DND-41 (cell line): ENCODE measurements around the gene FXR2.

ENCODE experiments used
- ATAC-seq: fragments of 200-7000 bp; cut with Tn5 transposase; 3 replicates; pipeline ENCODE4 v1.9.1; 2021; ENCODE audit warnings: low read depth; ENCODE audit not compliant: insufficient read depth
- DNase-seq: peaks from one replicate; pipeline ENCODE4 v3.0.0-alpha.2; 2020
- H2AFZ ChIP-seq: 2 replicates; pipeline ENCODE4 v1.6.0; 2012; ENCODE audit warnings: low read depth, low read length
- H3K27ac ChIP-seq: 2 replicates; pipeline ENCODE4 v1.5.1; 2012; ENCODE audit warnings: low read length, inconsistent platforms
- H3K27me3 ChIP-seq: fragments of 200-600 bp; sonication (generic); 2 replicates; pipeline ENCODE4 v1.6.0; 2012; ENCODE audit warnings: low read length, mild to moderate bottlenecking, inconsistent platforms; ENCODE audit not compliant: insufficient read depth, poor library complexity
- H3K36me3 ChIP-seq: 2 replicates; pipeline ENCODE4 v1.5.1; 2012; ENCODE audit warnings: low read length, inconsistent platforms; ENCODE audit not compliant: insufficient read depth
- H3K4me1 ChIP-seq: 2 replicates; pipeline ENCODE4 v1.5.1; 2012; ENCODE audit warnings: mild to moderate bottlenecking, low read length; ENCODE audit not compliant: insufficient read depth
- H3K4me2 ChIP-seq: 2 replicates; pipeline ENCODE4 v1.6.0; 2012; ENCODE audit warnings: mild to moderate bottlenecking, moderate library complexity, low read length, inconsistent platforms; ENCODE audit not compliant: insufficient read depth
- H3K4me3 ChIP-seq, 2 experiments: fragments of 200-600 bp in 1 of 2; shearing (Covaris generic) in 1 of 2; 2 replicates each; pipeline ENCODE4 v1.5.1; 2012 to 2016; ENCODE audit warnings: inconsistent platforms in 2 of 2, low read length in 2 of 2, mild to moderate bottlenecking in 2 of 2, low read depth in 1 of 2, moderate library complexity in 1 of 2
- H3K79me2 ChIP-seq: 2 replicates; pipeline ENCODE4 v1.6.0; 2012; ENCODE audit warnings: low read length, inconsistent platforms; ENCODE audit not compliant: insufficient read depth
- H3K9ac ChIP-seq: 2 replicates; pipeline ENCODE4 v1.6.0; 2012; ENCODE audit warnings: low read depth, mild to moderate bottlenecking, inconsistent platforms, low read length, moderate library complexity
- H3K9me3 ChIP-seq: 2 replicates; pipeline ENCODE4 v1.5.1; 2012; ENCODE audit warnings: low read length, moderate library complexity, mild to moderate bottlenecking, inconsistent platforms; ENCODE audit not compliant: insufficient read depth, severe bottlenecking
- H4K20me1 ChIP-seq: 2 replicates; pipeline ENCODE4 v1.6.0; 2012; ENCODE audit warnings: low read length; ENCODE audit not compliant: insufficient read depth
- EZH2 ChIP-seq: IDR thresholded peaks from 3 replicates; pipeline ENCODE4 v1.6.1; 2012; ENCODE audit warnings: borderline replicate concordance, low read depth, mild to moderate bottlenecking, moderate library complexity, low read length, inconsistent platforms; ENCODE audit not compliant: severe bottlenecking
- TF ChIP-seq, protein P1 (sequence below): IDR thresholded peaks from 2 replicates; pipeline ENCODE4 v1.5.1; 2012; ENCODE audit warnings: borderline replicate concordance, low read length, moderate library complexity, mild to moderate bottlenecking; ENCODE audit not compliant: poor library complexity, severe bottlenecking; ENCODE audit errors: extremely low read depth

FXR2 gene

DNA sequence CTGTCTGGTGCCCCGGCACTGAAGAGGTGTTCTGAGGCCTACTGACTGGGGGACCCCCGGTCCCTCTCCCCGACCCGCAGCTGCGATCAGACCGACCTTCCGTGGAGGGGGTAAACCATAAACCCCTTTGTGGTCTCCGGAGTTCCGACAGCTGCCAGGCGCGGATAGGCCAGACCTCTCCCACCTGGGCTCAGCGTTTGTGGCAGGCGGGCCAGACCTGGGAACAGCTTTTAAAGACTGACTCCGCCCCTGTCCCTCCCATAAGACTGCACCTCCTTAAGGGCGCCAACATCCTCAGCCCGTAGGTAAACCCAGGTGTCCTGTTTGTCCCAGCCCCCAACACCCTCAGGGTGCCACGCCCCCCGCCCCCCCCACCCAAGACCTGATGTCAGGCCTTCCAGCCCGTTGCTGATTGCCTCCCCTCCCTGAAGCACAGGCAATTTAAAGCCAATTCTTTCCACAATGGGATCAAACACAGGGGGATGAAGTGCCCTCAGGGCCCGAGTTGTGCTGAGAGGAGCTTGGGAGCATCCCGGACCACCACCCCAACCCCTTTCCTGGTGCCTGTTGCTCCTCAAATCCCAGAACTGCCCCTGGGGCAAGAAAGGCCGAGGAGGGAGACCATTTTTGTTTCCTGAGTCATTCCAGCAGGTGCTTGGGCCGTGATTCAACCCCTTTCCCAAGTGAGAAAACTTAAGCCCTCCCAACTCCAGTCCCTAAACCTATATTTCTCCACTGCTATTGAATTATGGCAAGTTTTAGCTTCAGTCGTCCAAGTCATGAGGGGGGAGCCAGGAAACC, 24.6 kb downstream of the FXR2 start, which contains the start of gene SOX15:
Gene SOX15 (minus strand): TSS at position 204 of the 801 bp plus-strand sequence. CDS start 418 bp downstream, outside the sequence.
- ATAC-seq (no peak), DNase-seq (no peak)
- Histone ChIP-seq H3K9me3 (no peaks in the 10 kb centered on the region), H3K36me3 (peaks cover 92% of the 10 kb centered on the region), H3K79me2 (peaks cover 16% of the 10 kb centered on the region), H3K9ac (no peak within 1 kb of the TSS), H3K4me3 (no peak within 1 kb of the TSS), H2AFZ (no peak within 1 kb of the TSS), H3K27me3 (no peaks in the 10 kb centered on the region), H3K27ac (no peak within 1 kb of the TSS), H3K4me1 (peaks cover 8% of the 10 kb centered on the region), H4K20me1 (0 out of 2 replicates have a peak, but pooled peaks cover 3% of the 10 kb centered on the region), H3K4me2 (no peak within 1 kb of the TSS)
- no peak for TF ChIP-seq EZH2
- TF ChIP-seq, protein P1, sequence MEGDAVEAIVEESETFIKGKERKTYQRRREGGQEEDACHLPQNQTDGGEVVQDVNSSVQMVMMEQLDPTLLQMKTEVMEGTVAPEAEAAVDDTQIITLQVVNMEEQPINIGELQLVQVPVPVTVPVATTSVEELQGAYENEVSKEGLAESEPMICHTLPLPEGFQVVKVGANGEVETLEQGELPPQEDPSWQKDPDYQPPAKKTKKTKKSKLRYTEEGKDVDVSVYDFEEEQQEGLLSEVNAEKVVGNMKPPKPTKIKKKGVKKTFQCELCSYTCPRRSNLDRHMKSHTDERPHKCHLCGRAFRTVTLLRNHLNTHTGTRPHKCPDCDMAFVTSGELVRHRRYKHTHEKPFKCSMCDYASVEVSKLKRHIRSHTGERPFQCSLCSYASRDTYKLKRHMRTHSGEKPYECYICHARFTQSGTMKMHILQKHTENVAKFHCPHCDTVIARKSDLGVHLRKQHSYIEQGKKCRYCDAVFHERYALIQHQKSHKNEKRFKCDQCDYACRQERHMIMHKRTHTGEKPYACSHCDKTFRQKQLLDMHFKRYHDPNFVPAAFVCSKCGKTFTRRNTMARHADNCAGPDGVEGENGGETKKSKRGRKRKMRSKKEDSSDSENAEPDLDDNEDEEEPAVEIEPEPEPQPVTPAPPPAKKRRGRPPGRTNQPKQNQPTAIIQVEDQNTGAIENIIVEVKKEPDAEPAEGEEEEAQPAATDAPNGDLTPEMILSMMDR, result no peak

DNA sequence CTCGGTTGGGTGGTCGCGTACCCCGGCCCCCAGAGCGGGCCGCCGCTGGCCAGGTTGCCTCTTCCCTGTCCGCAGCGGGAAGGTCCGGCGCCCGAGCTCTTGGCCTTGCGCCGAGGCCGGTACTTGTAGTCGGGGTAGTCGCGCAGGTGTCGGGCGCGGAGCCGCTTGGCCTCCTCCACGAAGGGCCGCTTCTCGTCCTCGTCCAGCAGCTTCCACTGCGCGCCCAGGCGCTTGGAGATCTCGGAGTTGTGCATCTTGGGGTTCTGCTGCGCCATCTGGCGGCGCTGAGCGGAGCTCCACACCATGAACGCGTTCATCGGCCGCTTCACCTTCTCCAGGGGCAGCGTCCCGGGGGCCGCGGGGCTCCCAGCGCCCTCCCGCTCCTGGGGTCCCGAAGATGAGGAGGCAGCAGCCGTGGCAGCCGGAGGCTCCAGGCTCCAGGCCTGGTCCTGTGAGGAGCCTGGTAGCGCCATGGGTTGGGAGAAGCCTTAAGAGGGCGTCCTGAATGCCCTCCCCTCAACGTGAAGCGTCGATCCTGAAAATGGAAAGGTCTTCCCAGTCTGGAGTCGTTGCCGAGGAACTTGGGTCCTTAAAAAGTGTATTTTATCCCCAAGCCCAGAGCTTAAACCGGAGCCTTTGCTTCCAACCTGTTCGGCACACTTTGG, 25.4 kb downstream of the FXR2 start:
- Histone ChIP-seq H3K79me2 (peaks cover 23% of the 10 kb centered on the region), H3K4me1 (peaks cover 16% of the 10 kb centered on the region), H3K27me3 (no peaks in the 10 kb centered on the region), H3K36me3 (peaks cover 86% of the 10 kb centered on the region), H3K9ac (no peak overlapping the region), H3K4me2 (no peak overlapping the region), H2AFZ (no peak overlapping the region), H3K9me3 (no peaks in the 10 kb centered on the region), H3K27ac (no peak overlapping the region), H4K20me1 (0 out of 2 replicates have a peak, but pooled peaks cover 3% of the 10 kb centered on the region), H3K4me3 (no peak overlapping the region)
- ATAC-seq (no peak), DNase-seq (no peak)
- no peak for TF ChIP-seq EZH2
- TF ChIP-seq, protein P1, result no peak

DNA sequence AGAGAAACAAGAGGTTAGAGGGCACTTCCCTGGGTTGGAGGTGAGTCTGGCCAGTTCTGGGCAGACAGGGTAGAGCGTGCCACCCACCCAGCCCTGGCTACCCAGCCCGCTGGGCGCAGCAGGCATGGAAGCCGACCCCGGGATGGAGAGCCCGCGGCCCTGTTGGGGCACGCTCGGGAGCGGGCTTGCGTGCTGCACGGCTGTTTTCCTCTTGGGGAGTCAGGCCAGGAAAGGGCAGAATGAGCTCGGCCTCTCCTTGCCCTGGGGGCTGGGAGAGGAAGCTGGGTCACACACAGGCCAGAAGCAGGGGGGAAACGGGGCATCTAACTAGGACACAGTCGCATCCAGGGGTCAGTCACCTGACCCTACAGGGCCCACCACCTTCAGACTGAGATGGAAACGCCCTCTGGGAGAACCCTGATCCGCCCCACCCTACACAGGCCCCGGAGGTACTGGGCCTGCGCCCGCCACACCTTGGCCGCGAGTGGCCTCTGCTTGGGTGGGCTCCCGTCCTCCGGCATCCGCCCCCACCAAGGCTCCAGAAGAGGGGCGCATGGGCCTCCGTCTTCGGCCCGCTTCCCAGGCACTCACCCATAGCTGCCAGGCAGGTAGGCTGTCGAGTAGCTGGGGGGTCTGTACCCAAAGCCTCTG, 26.0 kb downstream of the FXR2 start:
- Histone ChIP-seq H3K9me3 (no peaks in the 10 kb centered on the region), H3K4me3 (no peak overlapping the region), H3K79me2 (peaks cover 26% of the 10 kb centered on the region), H3K36me3 (peaks cover 79% of the 10 kb centered on the region), H4K20me1 (0 out of 2 replicates have a peak, but pooled peaks cover 3% of the 10 kb centered on the region), H3K4me1 (peaks cover 18% of the 10 kb centered on the region), H3K4me2 (no peak overlapping the region), H3K27ac (no peak overlapping the region), H2AFZ (no peak overlapping the region), H3K9ac (no peak overlapping the region), H3K27me3 (no peaks in the 10 kb centered on the region)
- TF ChIP-seq, protein P1, result no peak
- TF ChIP-seq EZH2, result no peak
- ATAC-seq (no peak), DNase-seq (no peak)
